Stimulated activated CD8-positive, alpha-beta memory T cell treated with anti-CD3 and anti-CD28 coated beads, Interleukin-4, amount 100 ng/mL, for 1 hour (primary cell): ENCODE measurements around the gene SNTB2.
"Not testable (repeated sequence)": the region's sequence is repeated elsewhere in the genome, so short reads cannot be mapped to it uniquely, and the experiment has no call there.

Experiments used
- DNase-seq, 2 donors: peaks; one replicate each; pipeline ENCODE4 v3.0.0-alpha.2; 2020; ENCODE audit warnings: low read depth in 2 of 2, low spot score in 1 of 2

SNTB2 gene

GRCh38 chr16:69283851-69284250, 96.9 kb downstream of the SNTB2 start:
- no peak for DNase-seq

DNA sequence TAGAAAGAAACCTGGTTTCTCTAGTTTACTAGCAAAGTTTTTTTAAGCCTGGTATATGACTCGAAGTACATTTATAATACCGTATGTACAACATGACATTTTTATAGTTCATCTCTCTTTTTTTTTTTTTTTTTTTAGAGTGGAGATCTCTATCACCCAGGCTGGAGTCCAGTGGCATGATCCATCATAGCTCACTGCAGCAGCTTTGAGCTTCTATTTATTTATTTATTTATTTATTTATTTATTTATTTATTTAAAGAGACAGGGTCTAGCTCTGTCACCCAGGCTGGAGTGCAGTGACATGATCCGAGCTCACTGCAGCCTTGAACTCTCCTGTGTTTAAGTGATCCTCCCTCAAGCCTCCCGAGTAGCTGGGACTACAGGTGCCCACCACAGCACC, 98.3 kb downstream of the SNTB2 start:
- DNase-seq = no peak

DNA sequence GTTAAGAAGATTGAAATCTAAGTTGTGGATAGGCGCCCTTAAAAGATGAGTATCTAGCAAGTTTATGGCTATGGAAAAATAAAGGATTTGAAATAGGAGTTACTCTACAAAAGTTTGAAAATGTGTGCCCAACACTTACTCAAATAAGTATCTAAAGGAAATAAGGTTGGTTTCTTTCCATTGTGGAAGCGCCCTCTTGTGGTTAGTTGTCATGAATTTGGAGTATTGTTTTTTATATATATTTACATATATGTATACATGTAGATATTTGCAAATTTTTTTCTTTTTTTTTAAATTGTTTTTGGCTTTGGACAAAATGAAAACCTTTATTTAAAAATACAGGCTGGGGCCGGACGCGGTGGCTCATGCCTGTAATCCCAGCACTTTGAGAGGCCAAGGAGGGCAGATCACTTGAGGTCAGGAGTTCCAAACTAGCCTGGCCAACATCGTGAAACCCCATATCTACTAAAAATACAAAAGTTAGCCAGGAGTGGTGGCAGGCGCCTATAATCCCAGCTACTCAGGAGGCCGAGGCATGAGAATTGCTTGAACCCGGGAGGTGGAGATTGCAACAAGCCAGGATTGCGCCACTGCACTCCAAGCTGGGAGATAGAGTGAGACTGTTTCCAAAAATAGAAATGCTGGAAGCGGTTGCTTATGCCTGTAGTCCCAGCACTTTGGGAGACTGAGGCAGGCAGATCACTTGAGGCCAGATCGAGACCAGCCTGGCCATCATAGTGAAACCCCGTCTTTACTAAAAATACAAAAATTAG, 100.2 kb downstream of the SNTB2 start:
- peak; percentile 3 to 10 for DNase-seq

- DNase-seq = not testable (repeated sequence)
These were observed 104.7 kb downstream of the SNTB2 start for GRCh38 chr16:69291657-69292056.

- DNase-seq = no peak
These were observed 106.4 kb downstream of the SNTB2 start for GRCh38 chr16:69293401-69293800.

- DNase-seq = no peak
These were observed 107.1 kb downstream of the SNTB2 start for GRCh38 chr16:69294051-69294450.

DNA sequence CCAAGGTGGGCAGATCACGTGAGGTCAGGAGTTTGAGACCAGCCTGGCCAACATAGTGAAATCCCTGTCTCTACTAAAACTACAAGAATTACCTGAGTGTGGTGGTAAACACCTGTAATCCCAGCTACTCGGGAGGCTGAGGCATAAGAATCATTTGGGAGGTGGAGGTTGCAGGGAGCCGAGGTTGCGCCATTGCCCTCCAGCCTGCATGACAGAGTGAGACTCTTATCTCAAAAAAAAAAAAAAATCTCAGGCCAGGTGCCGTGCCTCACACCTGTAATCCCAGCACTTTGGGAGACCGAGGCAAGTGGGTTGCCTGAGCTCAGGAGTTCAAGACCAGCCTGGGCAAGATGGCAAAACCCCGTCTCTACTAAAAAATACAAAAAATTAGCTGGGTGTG, 109.8 kb downstream of the SNTB2 start:
- not testable (repeated sequence) for DNase-seq

DNA sequence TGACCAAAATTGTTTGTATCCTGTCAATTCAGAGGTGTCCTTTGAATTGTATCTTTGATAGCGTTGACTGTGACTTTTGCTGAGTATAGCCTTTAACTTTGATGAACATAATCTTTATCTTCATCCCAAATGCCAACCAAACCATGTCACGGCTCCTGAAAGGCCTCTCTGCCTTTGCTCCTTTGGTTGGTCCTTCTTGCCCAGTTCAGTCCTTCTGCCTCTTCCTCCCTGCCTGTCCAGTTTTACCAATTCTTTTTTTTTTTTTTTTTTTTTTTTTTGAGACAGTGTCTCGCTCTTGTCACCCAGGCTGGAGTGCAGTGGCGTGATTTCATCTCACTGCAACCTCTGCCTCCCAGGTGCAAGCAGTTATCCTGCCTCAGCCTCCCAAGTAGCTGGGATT, 111.3 kb downstream of the SNTB2 start:
- no peak for DNase-seq

DNA sequence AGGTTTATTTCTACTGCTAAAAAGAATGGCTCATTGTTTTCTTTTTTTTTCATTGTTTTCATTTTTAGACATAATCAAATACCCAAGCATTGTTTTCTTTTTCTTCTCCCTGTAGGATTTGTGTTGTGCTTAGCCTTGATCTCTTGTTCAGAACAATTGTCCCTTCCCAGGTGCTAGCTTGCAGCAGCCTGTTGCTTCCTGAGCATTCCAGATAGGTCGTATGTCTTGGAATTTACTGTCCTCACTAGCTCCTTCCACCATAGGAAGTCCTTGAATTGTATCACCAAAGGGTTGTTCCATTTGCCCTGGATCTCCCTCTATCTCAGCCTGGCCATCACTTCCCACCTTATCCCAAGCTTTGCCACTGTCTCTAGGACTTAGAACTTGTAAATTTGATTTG, 114.2 kb downstream of the SNTB2 start:
- no peak for DNase-seq

GRCh38 chr16:69301861-69302260, 114.9 kb downstream of the SNTB2 start:
- no peak for DNase-seq

GRCh38 chr16:69302301-69302700, 115.3 kb downstream of the SNTB2 start:
- no peak for DNase-seq

GRCh38 chr16:69306031-69306430, 119.1 kb downstream of the SNTB2 start:
- DNase-seq = no peak

GRCh38 chr16:69307091-69307490, 120.1 kb downstream of the SNTB2 start:
- no peak for DNase-seq

- DNase-seq = no peak
These were observed 120.9 kb downstream of the SNTB2 start for GRCh38 chr16:69307856-69308255.

DNA sequence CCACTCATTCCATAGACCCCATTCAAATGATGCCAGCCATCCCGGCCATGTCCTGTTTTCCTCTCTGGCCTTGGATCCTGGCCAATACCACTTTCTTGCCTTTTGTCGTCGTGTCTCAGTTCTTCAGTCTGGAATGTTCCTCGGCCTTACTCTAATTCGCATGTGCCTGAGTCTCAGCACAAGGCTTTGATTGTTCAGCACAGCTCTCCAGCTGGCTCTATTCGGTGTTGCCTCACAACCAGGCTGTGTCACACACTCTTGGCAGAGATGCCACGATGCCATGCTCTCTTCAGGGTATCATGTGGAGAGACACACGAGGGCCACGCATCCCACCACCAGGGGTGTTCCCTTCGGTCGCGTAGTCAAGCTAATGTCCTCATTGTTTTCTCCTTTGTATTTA, 122.4 kb downstream of the SNTB2 start:
- no peak for DNase-seq

GRCh38 chr16:69310653-69311532, 123.9 kb downstream of the SNTB2 start, which contains the start of gene VPS4A:
Gene VPS4A, plus strand, starts transcription at chr16:69311350. Its CDS starts 162 bp downstream, at chr16:69311512.
- DNase-seq = peak; percentile 94

GRCh38 chr16:69311533-69312387, 124.8 kb downstream of the SNTB2 start:
- DNase-seq = no peak

DNA sequence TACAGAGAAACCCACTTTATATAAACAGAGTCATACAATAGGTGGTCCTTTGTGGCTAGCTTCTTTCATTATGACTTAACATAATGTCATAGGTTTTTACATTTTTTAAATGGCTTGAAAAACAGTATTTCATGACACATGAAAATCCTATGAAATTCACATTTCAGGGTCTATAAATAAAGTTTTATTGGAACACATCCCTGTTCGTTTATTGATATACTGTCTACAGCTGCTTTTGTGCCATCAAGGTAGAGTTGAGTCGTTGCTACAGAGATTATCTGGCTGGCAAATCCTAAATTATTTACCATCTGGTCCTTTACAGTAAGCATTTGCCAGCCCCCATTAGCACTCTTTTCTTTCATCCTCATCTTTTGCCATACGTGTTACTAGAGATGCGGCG, 126.5 kb downstream of the SNTB2 start:
- no peak for DNase-seq

- no peak for DNase-seq
These were observed 127.6 kb downstream of the SNTB2 start for GRCh38 chr16:69314534-69314933.

- no peak for DNase-seq
These were observed 128.7 kb downstream of the SNTB2 start for GRCh38 chr16:69315486-69316311.
